Bronchial epithelial cell (primary cell): ENCODE results near the gene SLC25A6. TPM values are rescaled to one million over a fixed set of nuclear protein-coding genes. Genes with fewer than 3 reads are reported as not detected.

Experiments
- DNase-seq: peaks from one replicate; pipeline ENCODE4 v3.0.0-alpha.2; 2010; ENCODE audit warnings: low read depth
- FAIRE-seq: peaks from 2 replicates; lab custom pipeline; 2011; peaks lifted over from hg19 to GRCh38; lab: Jason Lieb, UNC
- H3K27me3 ChIP-seq: 2 replicates; pipeline ENCODE4 v1.5.1; 2011; ENCODE audit warnings: low read length; ENCODE audit not compliant: control insufficient read depth, insufficient read depth
- H3K36me3 ChIP-seq: 2 replicates; pipeline ENCODE4 v1.5.1; 2011; ENCODE audit warnings: low read length; ENCODE audit not compliant: control insufficient read depth, insufficient read depth
- H3K4me3 ChIP-seq: 2 replicates; pipeline ENCODE4 v1.5.1; 2011; ENCODE audit warnings: mild to moderate bottlenecking, low read depth, low read length, control low read depth
- CTCF ChIP-seq: IDR thresholded peaks from 2 replicates; pipeline ENCODE4 v1.5.1; 2011; ENCODE audit warnings: mild to moderate bottlenecking, moderate library complexity, low read length, control low read depth, inconsistent platforms; ENCODE audit not compliant: insufficient read depth, severe bottlenecking
- total RNA-seq: library from RNA; depleted of rRNA; stranded (reverse); fragments of >200 nt; gene quantifications from 2 replicates; pipeline ENCODE4 v1.2.1, GENCODE V29; 2014

SLC25A6 gene
- total RNA-seq, 1 donor from 2014 or later, result 335 TPM

GRCh38 chrX:1389993-1390285 is 2.0 kb downstream of the SLC25A6 start:
- no peak for FAIRE-seq
- no peaks in the 10 kb centered on the region for H3K27me3 ChIP-seq

GRCh38 chrX:1389181-1389992 is 2.5 kb downstream of the SLC25A6 start:
- Histone ChIP-seq H3K4me3 (no peak overlapping the region), H3K36me3 (peaks cover 36% of the 10 kb centered on the region), H3K27me3 (no peaks in the 10 kb centered on the region)
- FAIRE-seq (no peak), DNase-seq (no peak)
- no peak for TF ChIP-seq CTCF

More at GRCh38 chrX:1389993-1390285, 2.0 kb downstream of the SLC25A6 start:
- DNase-seq, result no peak
- TF ChIP-seq CTCF, result no peak
- Histone ChIP-seq H3K4me3 (no peak overlapping the region), H3K36me3 (peaks cover 36% of the 10 kb centered on the region)

GRCh38 chrX:1388651-1389050 is 3.3 kb downstream of the SLC25A6 start:
- Histone ChIP-seq H3K36me3 (peaks cover 36% of the 10 kb centered on the region), H3K4me3 (no peak overlapping the region), H3K27me3 (no peaks in the 10 kb centered on the region)
- DNase-seq, result no peak
- no peak for TF ChIP-seq CTCF
- no peak for FAIRE-seq

GRCh38 chrX:1387141-1387776 is 4.7 kb downstream of the SLC25A6 start:
- DNase-seq (no peak), FAIRE-seq (no peak)
- no peaks in the 10 kb centered on the region for H3K27me3 ChIP-seq
- no peak for TF ChIP-seq CTCF
- peaks cover 36% of the 10 kb centered on the region for H3K36me3 ChIP-seq
- H3K4me3 ChIP-seq, result no peak overlapping the region

- no peak for DNase-seq
- Histone ChIP-seq H3K4me3 (no peak overlapping the region), H3K36me3 (peaks cover 36% of the 10 kb centered on the region), H3K27me3 (no peaks in the 10 kb centered on the region)
- FAIRE-seq, result no peak
- no peak for TF ChIP-seq CTCF
Observed at GRCh38 chrX:1386338-1387127, 5.4 kb downstream of the SLC25A6 start.
